Dendritic cell treated with granulocyte-macrophage colony-stimulating factor and Interleukin-4, amounts not matched to agents 40 ng/mL and 50 ng/mL, for 4 days (primary cell): ENCODE data around the gene SERP2.

ENCODE experiments used
- H3K27ac Mint-ChIP-seq: one replicate; pipeline ENCODE4 v1.8.0; 2022; ENCODE audit warnings: mild to moderate bottlenecking, mixed read lengths
- H3K27me3 Mint-ChIP-seq: one replicate; pipeline ENCODE4 v1.8.0; 2022; ENCODE audit warnings: mild to moderate bottlenecking, mixed read lengths
- H3K36me3 Mint-ChIP-seq: one replicate; pipeline ENCODE4 v1.8.0; 2022; ENCODE audit warnings: low read depth, mixed read lengths
- H3K4me1 Mint-ChIP-seq: one replicate; pipeline ENCODE4 v1.8.0; 2022; ENCODE audit warnings: low read depth, mixed read lengths
- H3K4me3 Mint-ChIP-seq: one replicate; pipeline ENCODE4 v1.8.0; 2022; ENCODE audit warnings: mild to moderate bottlenecking, moderate library complexity, mixed read lengths
- H3K9me3 Mint-ChIP-seq: one replicate; pipeline ENCODE4 v1.8.0; 2022; ENCODE audit warnings: mixed read lengths
- intact Hi-C: fragments of 100-400 bp; cut with micrococcal nuclease; formaldehyde crosslinking; loops from one replicate; pipeline ENCODE4 v1.15.0; 2022

The SERP2 gene

GRCh38 chr13:44368062-44368591 is 5.5 kb upstream of the SERP2 start:
- Mint-ChIP-seq H3K4me1 (peaks cover 7% of the 10 kb centered on the region), H3K27me3 (peaks cover 45% of the 10 kb centered on the region), H3K9me3 (no peaks in the 10 kb centered on the region), H3K4me3 (no peak overlapping the region), H3K27ac (no peak overlapping the region), H3K36me3 (no peaks in the 10 kb centered on the region)
- intact Hi-C loops: no loop called here

- Mint-ChIP-seq H3K27ac (no peak overlapping the region), H3K9me3 (no peaks in the 10 kb centered on the region), H3K4me3 (no peak overlapping the region), H3K4me1 (peaks cover 7% of the 10 kb centered on the region), H3K27me3 (peaks cover 50% of the 10 kb centered on the region), H3K36me3 (no peaks in the 10 kb centered on the region)
- intact Hi-C loops: no loop called here
Observed at GRCh38 chr13:44368599-44369368, 4.8 kb upstream of the SERP2 start.

- H3K9me3 Mint-ChIP-seq: no peaks in the 10 kb centered on the region
- H3K36me3 Mint-ChIP-seq: no peaks in the 10 kb centered on the region
- intact Hi-C loops: no loop called here
- no peaks in the 10 kb centered on the region for H3K4me1 Mint-ChIP-seq
- peaks cover 60% of the 10 kb centered on the region for H3K27me3 Mint-ChIP-seq
- H3K27ac Mint-ChIP-seq: no peak overlapping the region
- no peak overlapping the region for H3K4me3 Mint-ChIP-seq
Observed at GRCh38 chr13:44371421-44371820, 2.2 kb upstream of the SERP2 start.

DNA sequence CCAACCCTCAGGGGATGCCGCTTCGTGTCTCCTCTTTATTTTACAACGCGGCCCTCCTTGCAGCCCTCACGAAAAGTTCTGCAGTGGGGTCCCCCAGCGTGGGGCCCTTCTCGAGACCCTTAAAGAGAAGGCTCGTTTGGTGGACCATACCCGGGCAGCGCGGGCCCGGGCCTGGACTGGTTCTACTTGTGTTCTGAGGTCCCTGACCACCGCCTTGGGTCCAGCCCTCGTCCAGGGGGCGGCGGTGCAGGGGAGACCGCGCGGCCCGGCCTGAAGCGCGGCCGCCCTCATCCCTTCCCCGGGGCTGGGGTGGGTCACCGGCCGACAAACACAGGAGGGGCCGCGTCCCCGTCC is 400 bp upstream of the SERP2 start:
- intact Hi-C loops: no loop called here
- Mint-ChIP-seq H3K9me3 (no peaks in the 10 kb centered on the region), H3K36me3 (no peaks in the 10 kb centered on the region), H3K4me1 (no peaks in the 10 kb centered on the region), H3K27me3 (peaks cover 56% of the 10 kb centered on the region), H3K4me3 (no peak overlapping the region), H3K27ac (no peak overlapping the region)

GRCh38 chr13:44374348-44374712 is 706 bp downstream of the SERP2 start:
- H3K36me3 Mint-ChIP-seq: no peaks in the 10 kb centered on the region
- peaks cover 51% of the 10 kb centered on the region for H3K27me3 Mint-ChIP-seq

DNA sequence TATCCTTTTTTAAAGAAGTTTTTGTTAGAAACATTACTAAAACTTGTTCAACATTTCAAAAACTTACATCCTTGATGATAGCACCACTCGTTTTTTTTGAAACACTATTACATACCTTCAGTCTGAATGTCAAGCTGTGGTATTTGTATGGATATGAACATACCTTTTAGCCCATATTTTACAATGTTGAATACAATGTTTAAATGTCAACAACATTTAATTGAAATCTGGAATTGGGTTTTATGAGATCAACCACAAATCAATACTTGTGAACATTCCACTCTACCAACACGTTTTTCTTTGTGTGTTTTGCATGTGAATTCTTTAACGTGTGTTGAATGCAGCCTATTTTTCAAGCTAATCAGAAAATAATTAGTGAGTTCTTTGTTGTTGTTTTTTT is 4.7 kb downstream of the SERP2 start:
- Mint-ChIP-seq H3K9me3 (no peaks in the 10 kb centered on the region), H3K27ac (no peak overlapping the region), H3K36me3 (no peaks in the 10 kb centered on the region), H3K4me3 (no peak overlapping the region), H3K4me1 (no peaks in the 10 kb centered on the region), H3K27me3 (peaks cover 35% of the 10 kb centered on the region)
- intact Hi-C loops: no loop called here

More at GRCh38 chr13:44374348-44374712, 706 bp downstream of the SERP2 start:
- Mint-ChIP-seq H3K4me3 (no peak overlapping the region), H3K9me3 (no peaks in the 10 kb centered on the region), H3K4me1 (no peaks in the 10 kb centered on the region), H3K27ac (no peak overlapping the region)
- intact Hi-C loops: no loop called here

- no peaks in the 10 kb centered on the region for H3K9me3 Mint-ChIP-seq
- intact Hi-C loops: no loop called here
Observed at GRCh38 chr13:44379885-44380284, 6.3 kb downstream of the SERP2 start.

GRCh38 chr13:44380404-44381165 is 7.0 kb downstream of the SERP2 start:
- Mint-ChIP-seq H3K27me3 (peaks cover 26% of the 10 kb centered on the region), H3K9me3 (no peaks in the 10 kb centered on the region), H3K36me3 (no peaks in the 10 kb centered on the region), H3K4me3 (no peak overlapping the region), H3K27ac (no peak overlapping the region), H3K4me1 (no peaks in the 10 kb centered on the region)
- intact Hi-C loops: no loop called here

More at GRCh38 chr13:44379885-44380284, 6.3 kb downstream of the SERP2 start:
- Mint-ChIP-seq H3K36me3 (no peaks in the 10 kb centered on the region), H3K27ac (no peak overlapping the region), H3K27me3 (peaks cover 27% of the 10 kb centered on the region), H3K4me3 (no peak overlapping the region), H3K4me1 (no peaks in the 10 kb centered on the region)

- no peaks in the 10 kb centered on the region for H3K4me1 Mint-ChIP-seq
- no peak overlapping the region for H3K4me3 Mint-ChIP-seq
- intact Hi-C loops: no loop called here
- H3K9me3 Mint-ChIP-seq: no peaks in the 10 kb centered on the region
- peaks cover 29% of the 10 kb centered on the region for H3K27me3 Mint-ChIP-seq
- no peaks in the 10 kb centered on the region for H3K36me3 Mint-ChIP-seq
- H3K27ac Mint-ChIP-seq: no peak overlapping the region
Observed at GRCh38 chr13:44382635-44383145, 9.1 kb downstream of the SERP2 start.

- no peak overlapping the region for H3K4me3 Mint-ChIP-seq
- no peaks in the 10 kb centered on the region for H3K36me3 Mint-ChIP-seq
- H3K4me1 Mint-ChIP-seq: no peaks in the 10 kb centered on the region
- intact Hi-C loops: no loop called here
- H3K27ac Mint-ChIP-seq: no peak overlapping the region
- no peaks in the 10 kb centered on the region for H3K9me3 Mint-ChIP-seq
- H3K27me3 Mint-ChIP-seq: peaks cover 34% of the 10 kb centered on the region
Observed at GRCh38 chr13:44383945-44384344, 10.3 kb downstream of the SERP2 start.

DNA sequence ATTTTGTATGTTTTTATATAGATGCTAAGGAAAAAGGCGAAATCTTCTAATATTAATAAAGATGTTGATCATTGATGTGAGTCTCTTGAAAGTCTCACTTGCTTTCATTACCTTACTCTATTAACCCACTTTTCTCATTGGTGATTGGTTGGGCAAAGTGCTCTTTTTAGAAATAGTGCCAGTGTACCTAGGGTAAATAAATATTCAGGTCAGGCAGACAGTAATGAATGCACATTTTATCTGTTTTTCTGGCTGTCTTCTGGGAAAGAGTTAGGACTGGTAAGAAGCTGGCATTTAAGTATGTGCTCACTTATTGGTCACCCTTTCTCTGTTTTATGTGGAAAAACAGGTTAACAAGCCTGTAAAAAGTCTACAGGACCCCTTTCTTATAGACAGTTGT is 11.2 kb downstream of the SERP2 start:
- no peaks in the 10 kb centered on the region for H3K4me1 Mint-ChIP-seq
- no peaks in the 10 kb centered on the region for H3K9me3 Mint-ChIP-seq
- H3K27ac Mint-ChIP-seq: no peak overlapping the region
- no peaks in the 10 kb centered on the region for H3K36me3 Mint-ChIP-seq
- H3K4me3 Mint-ChIP-seq: no peak overlapping the region
- intact Hi-C loops: no loop called here
- H3K27me3 Mint-ChIP-seq: peaks cover 34% of the 10 kb centered on the region

- H3K36me3 Mint-ChIP-seq: no peaks in the 10 kb centered on the region
- H3K27ac Mint-ChIP-seq: no peak overlapping the region
- no peaks in the 10 kb centered on the region for H3K9me3 Mint-ChIP-seq
- intact Hi-C loops: no loop called here
- H3K27me3 Mint-ChIP-seq: peaks cover 34% of the 10 kb centered on the region
- no peak overlapping the region for H3K4me3 Mint-ChIP-seq
- no peaks in the 10 kb centered on the region for H3K4me1 Mint-ChIP-seq
Observed at GRCh38 chr13:44385401-44385800, 11.8 kb downstream of the SERP2 start.

DNA sequence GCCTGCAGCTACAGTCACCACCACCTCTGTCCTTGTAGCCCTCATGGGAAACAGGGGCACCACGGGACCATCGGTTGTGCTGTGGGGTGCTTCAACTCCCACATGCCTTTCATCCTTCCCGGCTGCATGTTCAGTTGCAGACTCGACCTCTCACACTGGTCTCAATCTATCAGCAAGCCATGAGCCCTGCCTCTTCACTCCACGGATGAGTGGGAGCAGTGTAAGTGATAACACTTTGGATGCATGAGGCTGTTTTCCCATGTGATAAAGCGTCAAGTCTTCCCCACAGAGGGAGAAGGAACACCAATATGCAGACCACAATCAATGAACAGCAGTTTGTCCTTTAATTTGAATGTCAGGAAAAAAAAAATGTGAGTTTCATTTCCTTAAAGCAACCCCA is 12.2 kb downstream of the SERP2 start:
- intact Hi-C loops: no loop called here
- Mint-ChIP-seq H3K4me3 (no peak overlapping the region), H3K9me3 (no peaks in the 10 kb centered on the region), H3K4me1 (no peaks in the 10 kb centered on the region), H3K27me3 (peaks cover 34% of the 10 kb centered on the region), H3K27ac (no peak overlapping the region), H3K36me3 (no peaks in the 10 kb centered on the region)

GRCh38 chr13:44386913-44387556 is 13.4 kb downstream of the SERP2 start:
- Mint-ChIP-seq H3K4me3 (no peak overlapping the region), H3K27me3 (peaks cover 33% of the 10 kb centered on the region), H3K4me1 (no peaks in the 10 kb centered on the region), H3K36me3 (no peaks in the 10 kb centered on the region), H3K9me3 (no peaks in the 10 kb centered on the region), H3K27ac (no peak overlapping the region)
- intact Hi-C loops: no loop called here
